H1 (cell line): ENCODE data around the gene ATG16L2. TPM values are rescaled to one million over a fixed set of nuclear protein-coding genes. Genes with fewer than 3 reads are reported as not detected.

ENCODE experiments used
- CTCF ChIA-PET: fragments of 300-600 bp; sonication (Branson Sonifier 250); formaldehyde crosslinking; loops from one replicate; lab custom pipeline; 2021; ENCODE audit not compliant: partially characterized antibody; lab: Charles Lee
- POLR2A ChIA-PET: fragments of 300-600 bp; sonication (Branson Sonifier 250); formaldehyde crosslinking; loops from one replicate; lab custom pipeline; 2021; ENCODE audit warnings: inconsistent platforms; ENCODE audit not compliant: partially characterized antibody; lab: Charles Lee
- DNase-seq, 2 experiments: peaks; one replicate each; pipeline versions ENCODE4 v3.0.0 to v3.0.0-alpha.2; 2010 to 2022; ENCODE audit warnings: low spot score in 2 of 2, low read depth in 1 of 2, mixed read lengths in 1 of 2
- FAIRE-seq: peaks from 2 replicates; lab custom pipeline; 2011; peaks lifted over from hg19 to GRCh38; lab: Jason Lieb, UNC
- H2AFZ ChIP-seq: 2 replicates; pipeline ENCODE4 v1.8.1; 2012; ENCODE audit warnings: low read length, inconsistent platforms
- H2AK5ac ChIP-seq: 2 replicates; pipeline ENCODE4 v1.6.1; 2013; ENCODE audit warnings: low read depth, low read length
- H2BK120ac ChIP-seq: replicated peaks from 2 replicates; pipeline ENCODE3; 2013; ENCODE audit warnings: low read depth, low read length, inconsistent platforms
- H2BK12ac ChIP-seq: 2 replicates; pipeline ENCODE4 v1.6.1; 2013; ENCODE audit warnings: low read depth, low read length
- H2BK15ac ChIP-seq: 2 replicates; pipeline ENCODE4 v1.6.1; 2013; ENCODE audit warnings: low read length
- H2BK20ac ChIP-seq: 2 replicates; pipeline ENCODE4 v1.6.1; 2013; ENCODE audit warnings: low read length
- H2BK5ac ChIP-seq: 2 replicates; pipeline ENCODE4 v1.6.1; 2013; ENCODE audit warnings: low read depth, low read length
- H3K14ac ChIP-seq: 2 replicates; pipeline ENCODE4 v1.6.1; 2013; ENCODE audit warnings: inconsistent platforms; ENCODE audit not compliant: insufficient read length
- H3K18ac ChIP-seq: 2 replicates; pipeline ENCODE4 v1.6.1; 2013; ENCODE audit warnings: low read length; ENCODE audit errors: extremely low read depth
- H3K23ac ChIP-seq: 2 replicates; pipeline ENCODE4 v1.6.1; 2013; ENCODE audit warnings: inconsistent platforms; ENCODE audit not compliant: insufficient read length
- H3K23me2 ChIP-seq: 2 replicates; pipeline ENCODE4 v1.6.1; 2013; ENCODE audit warnings: low read depth, low read length
- H3K27ac ChIP-seq: 2 replicates; pipeline ENCODE4 v1.6.1; 2011; ENCODE audit warnings: low read depth, low read length, inconsistent platforms
- H3K27me3 ChIP-seq, 4 experiments: replicated peaks in 1 of 4; 1 replicate in 1 of 4; 2 replicates in 3 of 4; pipeline versions ENCODE4 v1.6.1 to v1.8.1; 2011 to 2013; ENCODE audit warnings: low read length in 3 of 4, mild to moderate bottlenecking in 3 of 4, inconsistent platforms in 2 of 4, mixed read lengths in 2 of 4, moderate library complexity in 1 of 4; ENCODE audit not compliant: control insufficient read depth in 3 of 4, insufficient read depth in 3 of 4; ENCODE audit errors: extremely low read depth in 1 of 4
- H3K36me3 ChIP-seq, 4 experiments: 2 replicates each; pipeline versions ENCODE4 v1.6.1 to v1.8.1; 2011 to 2013; ENCODE audit warnings: mild to moderate bottlenecking in 4 of 4, low read length in 3 of 4, moderate library complexity in 2 of 4, control low read depth in 1 of 4, inconsistent platforms in 1 of 4; ENCODE audit not compliant: insufficient read depth in 4 of 4, control insufficient read depth in 2 of 4
- H3K4ac ChIP-seq: replicated peaks from 2 replicates; pipeline ENCODE3; 2013; ENCODE audit warnings: low read length, low read depth, mixed read lengths, inconsistent platforms; ENCODE audit not compliant: insufficient read length
- H3K4me1 ChIP-seq, 4 experiments: replicated peaks in 1 of 4; 1 replicate in 1 of 4; 2 replicates in 3 of 4; pipeline versions ENCODE4 v1.6.1 to v1.8.1; 2011 to 2013; ENCODE audit warnings: low read length in 3 of 4, inconsistent platforms in 2 of 4, mixed read lengths in 1 of 4; ENCODE audit not compliant: insufficient read depth in 4 of 4, control insufficient read depth in 3 of 4
- H3K4me2 ChIP-seq, 2 experiments: 2 replicates each; pipeline versions ENCODE4 v1.6.1 to v1.8.1; 2011 to 2013; ENCODE audit warnings: low read depth in 2 of 2, low read length in 2 of 2, control low read depth in 1 of 2, inconsistent platforms in 1 of 2, mild to moderate bottlenecking in 1 of 2; ENCODE audit not compliant: insufficient read depth in 1 of 2
- H3K4me3 ChIP-seq, 4 experiments: fragments of 200-600, 300-600 bp in 1 of 4; sonication (generic), shearing (Covaris generic), sonication (Bioruptor Twin) in 1 of 4; 2 replicates each; pipeline versions ENCODE4 v1.5.1 to v1.8.1; 2011 to 2016; ENCODE audit warnings: low read length in 4 of 4, low read depth in 3 of 4, control low read depth in 2 of 4, inconsistent platforms in 2 of 4, mild to moderate bottlenecking in 2 of 4, mixed read lengths in 1 of 4, moderate library complexity in 1 of 4; ENCODE audit not compliant: insufficient read depth in 2 of 4; ENCODE audit errors: extremely low read depth in 1 of 4
- H3K56ac ChIP-seq: replicated peaks from 2 replicates; pipeline ENCODE3; 2013; ENCODE audit warnings: low read depth, mild to moderate bottlenecking, mixed read lengths, low read length, inconsistent platforms; ENCODE audit not compliant: insufficient read length
- H3K79me1 ChIP-seq: 2 replicates; pipeline ENCODE4 v1.6.1; 2013; ENCODE audit warnings: low read depth, low read length, control low read depth
- H3K79me2 ChIP-seq, 2 experiments: 2 replicates each; pipeline versions ENCODE4 v1.6.1 to v1.8.1; 2012 to 2013; ENCODE audit warnings: low read length in 2 of 2, mild to moderate bottlenecking in 2 of 2, inconsistent platforms in 1 of 2; ENCODE audit not compliant: insufficient read depth in 2 of 2, control insufficient read depth in 1 of 2
- H3K9ac ChIP-seq, 4 experiments: replicated peaks in 1 of 4; 1 replicate in 1 of 4; 2 replicates in 3 of 4; pipeline versions ENCODE4 v1.6.1 to v1.8.1; 2011 to 2013; ENCODE audit warnings: low read depth in 3 of 4, low read length in 3 of 4, control low read depth in 2 of 4, mild to moderate bottlenecking in 2 of 4, moderate library complexity in 2 of 4, inconsistent platforms in 1 of 4; ENCODE audit errors: extremely low read depth in 1 of 4
- H3K9me3 ChIP-seq, 2 experiments: 2 replicates each; pipeline versions ENCODE4 v1.6.1 to v1.8.1; 2012 to 2013; ENCODE audit warnings: mild to moderate bottlenecking in 2 of 2, moderate library complexity in 2 of 2, control low read depth in 1 of 2, inconsistent platforms in 1 of 2, low read depth in 1 of 2, low read length in 1 of 2, mixed read lengths in 1 of 2; ENCODE audit not compliant: insufficient read depth in 2 of 2
- H4K20me1 ChIP-seq, 2 experiments: replicated peaks in 1 of 2; 2 replicates each; pipeline versions ENCODE3 to v1.8.1; 2011 to 2013; ENCODE audit warnings: inconsistent platforms in 2 of 2, low read length in 2 of 2, mild to moderate bottlenecking in 1 of 2; ENCODE audit not compliant: insufficient read depth in 2 of 2, control insufficient read depth in 1 of 2
- H4K5ac ChIP-seq: 2 replicates; pipeline ENCODE4 v1.6.1; 2013; ENCODE audit warnings: low read length, low read depth, mixed read lengths, inconsistent platforms; ENCODE audit not compliant: insufficient read length
- H4K8ac ChIP-seq: 2 replicates; pipeline ENCODE4 v1.8.0; 2013; ENCODE audit warnings: mild to moderate bottlenecking, moderate library complexity, low read length, inconsistent platforms; ENCODE audit not compliant: insufficient read depth; ENCODE audit errors: extremely low read depth
- H4K91ac ChIP-seq: replicated peaks from 2 replicates; pipeline ENCODE3; 2013; ENCODE audit warnings: low read length, mixed read lengths, inconsistent platforms; ENCODE audit not compliant: insufficient read length
- ASH2L ChIP-seq: fragments of 200-600, 300-600 bp; sonication (generic); IDR thresholded peaks from one replicate; pipeline ENCODE4 v1.7.1; 2017; ENCODE audit warnings: low read length
- BACH1 ChIP-seq: IDR thresholded peaks from 2 replicates; pipeline ENCODE4 v1.6.1; 2012; ENCODE audit warnings: low read length, improper control_type of control experiment
- CREB1 ChIP-seq: IDR thresholded peaks from 2 replicates; pipeline ENCODE4 v1.6.1; 2012; ENCODE audit warnings: inconsistent platforms
- CTBP2 ChIP-seq: IDR thresholded peaks from 2 replicates; pipeline ENCODE4 v1.7.0; 2011; ENCODE audit warnings: borderline replicate concordance, mild to moderate bottlenecking, moderate library complexity, mixed read lengths, low read length; ENCODE audit not compliant: insufficient read depth, insufficient read length
- EZH2 ChIP-seq: fragments of 200-600 bp; sonication (generic); IDR thresholded peaks from 2 replicates; pipeline ENCODE4 v1.7.1; 2012; ENCODE audit warnings: low read depth, mild to moderate bottlenecking, moderate library complexity, low read length, inconsistent platforms; ENCODE audit not compliant: severe bottlenecking
- GABPA ChIP-seq: IDR thresholded peaks from 2 replicates; pipeline ENCODE4 v1.6.1; 2011; ENCODE audit warnings: mild to moderate bottlenecking, low read length, moderate library complexity, borderline replicate concordance; ENCODE audit not compliant: insufficient read depth
- NANOG ChIP-seq: IDR thresholded peaks from 2 replicates; pipeline ENCODE4 v1.6.1; 2011; ENCODE audit warnings: low read length, low read depth, mild to moderate bottlenecking, inconsistent platforms; ENCODE audit not compliant: insufficient read depth, poor library complexity, severe bottlenecking
- POLR2AphosphoS5 ChIP-seq: IDR thresholded peaks from 2 replicates; pipeline ENCODE4 v1.6.1; 2011; ENCODE audit warnings: low read depth, low read length
- SIRT6 ChIP-seq: IDR thresholded peaks from one replicate; pipeline ENCODE4 v1.7.1; 2012; ENCODE audit warnings: low read length, inconsistent platforms
- TEAD4 ChIP-seq: IDR thresholded peaks from 2 replicates; pipeline ENCODE4 v1.6.1; 2012; ENCODE audit warnings: low read depth, low read length, inconsistent platforms, mixed read lengths
- WGBS, 2 experiments: shearing (Covaris generic) in 1 of 2; methylation state at CpG; one replicate each; pipeline versions ENCODE4 v1.1.6 to v1.1.7; 2013 to 2015; ENCODE audit warnings: low lambda C conversion rate in 2 of 2, mixed read lengths in 2 of 2, inconsistent platforms in 1 of 2, low coverage in 1 of 2, missing lambda C conversion rate in 1 of 2; ENCODE audit not compliant: insufficient replicate concordance in 2 of 2, insufficient coverage in 1 of 2, insufficient read length in 1 of 2; ENCODE audit errors: extremely low coverage in 1 of 2, missing lambda C conversion rate in 1 of 2; 5-methylcytosine and 5-hydroxymethylcytosine counted together
- polyA plus RNA-seq, 7 experiments: library from polyadenylated mRNA; depleted of rRNA in 3 of 7; stranded (reverse) in 5 of 7; unstranded in 2 of 7; fragments of >200 nt in 5 of 7; fragments of 200-250 nt in 2 of 7; gene quantifications; 1 replicate in 5 of 7; 2 replicates in 1 of 7; 4 replicates in 1 of 7; pipeline versions ENCODE4 v1.2.1 to v1.2.3, GENCODE V29; 2011 to 2013; ENCODE audit warnings: missing spikeins in 2 of 7, mixed read lengths in 2 of 7
- total RNA-seq: library from RNA; stranded (reverse); fragmentation: NEBNext Ultra II Directional; extraction: Animal tissue kit (Norgen Biotek cat#: 25700); gene quantifications from 2 replicates; pipeline ENCODE4 v1.2.1, GENCODE V29; 2021
- TF ChIP-seq, protein P1 (sequence below): IDR thresholded peaks from 2 replicates; pipeline ENCODE4 v1.6.1; 2012; ENCODE audit warnings: inconsistent platforms

Gene ATG16L2
- total and polyA plus RNA-seq, 2 of the 8 experiments (the other 6 are each of a cell fraction or from before 2014, with no cell fraction given): 11.0 to 18.5 TPM

DNA sequence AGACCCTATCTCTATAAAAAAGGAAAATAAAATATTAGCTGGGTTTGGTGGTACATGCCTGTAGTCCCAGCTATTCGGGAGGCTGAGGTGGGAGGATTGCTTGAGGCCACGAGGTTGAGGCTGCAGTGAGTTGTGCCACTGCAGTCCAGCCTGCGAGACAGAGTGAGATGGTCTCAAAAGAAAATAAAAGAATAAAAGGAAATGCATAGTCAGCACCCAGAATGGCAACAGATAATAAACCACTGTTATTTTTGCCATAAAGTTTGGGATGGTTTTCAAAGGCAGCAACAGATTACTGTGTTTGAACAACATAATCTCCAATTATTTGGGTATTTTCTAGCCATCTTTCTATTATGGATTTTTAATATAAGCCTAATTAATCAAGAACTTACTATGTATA is 61.9 kb downstream of the ATG16L2 start:
- TF ChIP-seq BACH1 (no peak), NANOG (no peak), EZH2 (no peak), ASH2L (no peak), CTBP2 (no peak), CREB1 (no peak), TEAD4 (no peak), SIRT6 (no peak), GABPA (no peak), POLR2AphosphoS5 (no peak)
- TF ChIP-seq, protein P1, sequence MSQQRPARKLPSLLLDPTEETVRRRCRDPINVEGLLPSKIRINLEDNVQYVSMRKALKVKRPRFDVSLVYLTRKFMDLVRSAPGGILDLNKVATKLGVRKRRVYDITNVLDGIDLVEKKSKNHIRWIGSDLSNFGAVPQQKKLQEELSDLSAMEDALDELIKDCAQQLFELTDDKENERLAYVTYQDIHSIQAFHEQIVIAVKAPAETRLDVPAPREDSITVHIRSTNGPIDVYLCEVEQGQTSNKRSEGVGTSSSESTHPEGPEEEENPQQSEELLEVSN: no peak
- TF ChIP-seq, all 59 proteins: peak for 0
- no peak overlapping the region for H3K56ac ChIP-seq
- FAIRE-seq (no peak), DNase-seq (no peak)
- H4K8ac ChIP-seq: no peak overlapping the region
- H3K79me1 ChIP-seq: no peaks in the 10 kb centered on the region
- H4K20me1 ChIP-seq: no peaks in the 10 kb centered on the region
- no peak overlapping the region for H4K5ac ChIP-seq
- POLR2A ChIA-PET: no interaction called here
- no peak overlapping the region for H3K18ac ChIP-seq
- no peak overlapping the region for H2BK12ac ChIP-seq
- no peaks in the 10 kb centered on the region for H3K27me3 ChIP-seq
- H2AFZ ChIP-seq: no peak overlapping the region
- H3K14ac ChIP-seq: no peak overlapping the region
- no peak overlapping the region for H2BK15ac ChIP-seq
- H3K4me1 ChIP-seq: no peaks in the 10 kb centered on the region
- no peak overlapping the region for H4K91ac ChIP-seq
- no peak overlapping the region for H3K4me2 ChIP-seq
- H3K27ac ChIP-seq: no peak overlapping the region
- 83% methylated on average over 3 of the region's 3 CpGs; no CpG with 5 or more reads in 1 of the 2 experiments for WGBS, 2 experiments
- H3K9ac ChIP-seq: no peak overlapping the region
- no peak overlapping the region for H3K23ac ChIP-seq
- CTCF ChIA-PET: interaction anchor here (2.7 kb wide), 1 partner anchor 12 kb away, joined by 8 read pairs; no protein-coding TSS in a partner anchor
- H3K36me3 ChIP-seq: no peaks in the 10 kb centered on the region
- no peak overlapping the region for H2BK5ac ChIP-seq
- H3K23me2 ChIP-seq: no peaks in the 10 kb centered on the region
- no peak overlapping the region for H2AK5ac ChIP-seq
- no peaks in the 10 kb centered on the region for H3K9me3 ChIP-seq
- H3K4ac ChIP-seq: no peak overlapping the region
- no peak overlapping the region for H2BK120ac ChIP-seq
- no peak overlapping the region for H2BK20ac ChIP-seq
- H3K79me2 ChIP-seq: no peaks in the 10 kb centered on the region
- no peak overlapping the region for H3K4me3 ChIP-seq
